NOMO-1 treated with dmso at 0.1 percent for 144 hours (cell line): Measurements from ENCODE around the gene LPCAT1.

Source experiments
- DNase-seq: peaks from one replicate; lab custom pipeline; 2025; ENCODE audit not compliant: unreplicated experiment; lab: John Stamatoyannopoulos, UW

Gene LPCAT1

GRCh38 chr5:1555011-1555807 lies 31.4 kb upstream of the LPCAT1 start:
- DNase-seq = no peak

GRCh38 chr5:1554410-1554967 lies 30.7 kb upstream of the LPCAT1 start:
- no peak for DNase-seq

GRCh38 chr5:1553539-1554409 lies 30.0 kb upstream of the LPCAT1 start:
- DNase-seq = no peak

- no peak for DNase-seq
Observed at GRCh38 chr5:1552521-1553255, 28.9 kb upstream of the LPCAT1 start.

- no peak for DNase-seq
Observed at GRCh38 chr5:1551426-1552301, 27.9 kb upstream of the LPCAT1 start.

GRCh38 chr5:1550287-1551076 lies 26.7 kb upstream of the LPCAT1 start:
- DNase-seq = no peak

GRCh38 chr5:1549475-1550030 lies 25.8 kb upstream of the LPCAT1 start:
- DNase-seq = no peak

- no peak for DNase-seq
Observed at GRCh38 chr5:1548702-1549474, 25.1 kb upstream of the LPCAT1 start.

- no peak for DNase-seq
Observed at GRCh38 chr5:1547655-1548054, 23.9 kb upstream of the LPCAT1 start.

GRCh38 chr5:1547236-1547635 lies 23.5 kb upstream of the LPCAT1 start:
- DNase-seq = no peak

GRCh38 chr5:1546556-1546955 lies 22.8 kb upstream of the LPCAT1 start:
- no peak for DNase-seq

- no peak for DNase-seq
Observed at GRCh38 chr5:1545805-1546355, 22.1 kb upstream of the LPCAT1 start.

- no peak for DNase-seq
Observed at GRCh38 chr5:1545126-1545804, 21.5 kb upstream of the LPCAT1 start.

- DNase-seq = no peak
Observed at GRCh38 chr5:1544294-1544961, 20.7 kb upstream of the LPCAT1 start.

- DNase-seq = no peak
Observed at GRCh38 chr5:1543398-1544293, 19.9 kb upstream of the LPCAT1 start.

GRCh38 chr5:1542781-1543180 lies 19.0 kb upstream of the LPCAT1 start:
- peak; percentile 56 for DNase-seq
